Liver (tissue), 3 donors: Measurements from ENCODE around the gene SLC51B.

Experiments
- ATF3 ChIP-seq: IDR thresholded peaks from 2 replicates; pipeline ENCODE4 v1.6.1; 2016; ENCODE audit warnings: antibody characterized with exemption
- CTCF ChIP-seq: fragments of 150-350 bp; IDR thresholded peaks from 2 replicates; pipeline ENCODE4 v1.5.1; 2017; ENCODE audit warnings: improper control_type of control experiment, low read depth, low read length; ENCODE audit not compliant: missing input control
- FOXA2 ChIP-seq: IDR thresholded peaks from 2 replicates; pipeline ENCODE4 v1.6.1; 2016; ENCODE audit warnings: antibody characterized with exemption
- HNF4A ChIP-seq, 2 donors: conservative IDR thresholded peaks; 2 replicates each; pipeline ENCODE4 v1.6.1; 2016; ENCODE audit warnings: antibody characterized with exemption in 2 of 2, mild to moderate bottlenecking in 2 of 2
- JUND ChIP-seq, 2 donors: IDR thresholded peaks; 2 replicates each; pipeline ENCODE4 v1.6.1; 2016; ENCODE audit warnings: antibody characterized with exemption in 2 of 2
- MAX ChIP-seq: IDR thresholded peaks from 2 replicates; pipeline ENCODE4 v1.6.1; 2016; ENCODE audit warnings: antibody characterized with exemption
- RAD21 ChIP-seq, 2 donors: IDR thresholded peaks; 2 replicates each; pipeline ENCODE4 v1.6.1; 2016; ENCODE audit warnings: antibody characterized with exemption in 2 of 2, mild to moderate bottlenecking in 2 of 2
- REST ChIP-seq: IDR thresholded peaks from 2 replicates; pipeline ENCODE4 v1.6.1; 2016; ENCODE audit warnings: antibody characterized with exemption, mild to moderate bottlenecking
- RXRA ChIP-seq, 2 donors: IDR thresholded peaks; 2 replicates each; pipeline ENCODE4 v1.6.1; 2017 to 2018; ENCODE audit warnings: antibody characterized with exemption in 2 of 2, mild to moderate bottlenecking in 1 of 2
- TAF1 ChIP-seq: conservative IDR thresholded peaks from 2 replicates; pipeline ENCODE4 v1.6.1; 2016; ENCODE audit warnings: antibody characterized with exemption, mild to moderate bottlenecking
- YY1 ChIP-seq: IDR thresholded peaks from 2 replicates; pipeline ENCODE4 v1.6.1; 2016; ENCODE audit warnings: antibody characterized with exemption, mild to moderate bottlenecking
- ZBTB33 ChIP-seq: IDR thresholded peaks from 2 replicates; pipeline ENCODE4 v1.6.1; 2016; ENCODE audit warnings: antibody characterized with exemption
- donor health status: healthy.
- donor health status: healthy.

GRCh38 chr15:65048241-65048640 lies 3.1 kb downstream of the SLC51B start:
- TF ChIP-seq YY1, result no peak
- TF ChIP-seq CTCF, result no peak
- TF ChIP-seq TAF1, result no peak
- no peak for TF ChIP-seq JUND (IDR thresholded peaks at IDR 0.05)
- TF ChIP-seq MAX, result no peak
- no peak for TF ChIP-seq REST
- no peak for TF ChIP-seq ZBTB33
- no peak for TF ChIP-seq RAD21 (IDR thresholded peaks at IDR 0.05)
- TF ChIP-seq RXRA (IDR thresholded peaks at IDR 0.05), result no peak
- no peak for TF ChIP-seq ATF3
- TF ChIP-seq FOXA2, result no peak
- TF ChIP-seq HNF4A (conservative IDR thresholded peaks at IDR 0.05), result no peak
